Neural crest cell (in vitro differentiated cells): Measurements from ENCODE around the gene DCAF6. TPM values are rescaled to one million over a fixed set of nuclear protein-coding genes. Genes with fewer than 3 reads are reported as not detected.

Experiments
- DNase-seq: peaks from one replicate; pipeline ENCODE4 v3.0.0; 2021; ENCODE audit warnings: low read depth, mixed read lengths, low spot score
- H3K27ac Mint-ChIP-seq: one replicate; pipeline ENCODE4 v1.8.0; 2021; ENCODE audit warnings: mild to moderate bottlenecking, mixed read lengths; ENCODE audit not compliant: unreplicated experiment
- H3K27me3 Mint-ChIP-seq: 2 replicates; pipeline ENCODE4 v1.8.0; 2021; ENCODE audit warnings: low read depth, mild to moderate bottlenecking, mixed read lengths
- H3K36me3 Mint-ChIP-seq: 2 replicates; pipeline ENCODE4 v1.8.0; 2021; ENCODE audit warnings: low read depth, mild to moderate bottlenecking, mixed read lengths
- H3K4me1 Mint-ChIP-seq: 2 replicates; pipeline ENCODE4 v1.8.0; 2021; ENCODE audit warnings: mixed read lengths
- H3K4me3 Mint-ChIP-seq: one replicate; pipeline ENCODE4 v1.8.0; 2021; ENCODE audit warnings: mild to moderate bottlenecking, mixed read lengths
- H3K9me3 Mint-ChIP-seq: 2 replicates; pipeline ENCODE4 v1.8.0; 2021; ENCODE audit warnings: mixed read lengths
- total RNA-seq: library from RNA; stranded (reverse); gene quantifications from 2 replicates; pipeline ENCODE4 v1.2.1, GENCODE V29; 2021
- TF ChIP-seq, protein P1 (sequence below): fragments of 200-600 bp; sonication (generic); conservative IDR thresholded peaks from 2 replicates; pipeline ENCODE4 v1.5.0; 2021; ENCODE audit warnings: antibody characterized with exemption, mild to moderate bottlenecking

The DCAF6 gene
- total RNA-seq, 1 donor from 2014 or later: 15.9 TPM

DNA sequence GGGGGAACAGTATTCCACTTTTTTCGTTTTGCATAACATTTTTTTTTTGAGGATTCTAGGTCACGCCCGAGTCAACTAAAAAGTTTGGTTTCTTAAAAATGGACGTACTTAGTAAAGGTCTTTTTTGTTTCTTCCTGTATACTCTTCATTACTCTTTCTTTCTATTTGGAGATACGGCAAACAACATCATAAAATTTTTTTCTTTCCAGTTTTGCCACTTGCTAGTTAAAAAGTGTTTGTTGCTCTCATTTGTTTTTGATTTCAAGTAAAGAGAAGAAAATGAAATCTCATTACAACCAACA is 1.2 kb downstream of the DCAF6 start:
- Mint-ChIP-seq H3K4me1 (peaks cover 31% of the 10 kb centered on the region), H3K4me3 (peak overlapping the region; percentile 97)

DNA sequence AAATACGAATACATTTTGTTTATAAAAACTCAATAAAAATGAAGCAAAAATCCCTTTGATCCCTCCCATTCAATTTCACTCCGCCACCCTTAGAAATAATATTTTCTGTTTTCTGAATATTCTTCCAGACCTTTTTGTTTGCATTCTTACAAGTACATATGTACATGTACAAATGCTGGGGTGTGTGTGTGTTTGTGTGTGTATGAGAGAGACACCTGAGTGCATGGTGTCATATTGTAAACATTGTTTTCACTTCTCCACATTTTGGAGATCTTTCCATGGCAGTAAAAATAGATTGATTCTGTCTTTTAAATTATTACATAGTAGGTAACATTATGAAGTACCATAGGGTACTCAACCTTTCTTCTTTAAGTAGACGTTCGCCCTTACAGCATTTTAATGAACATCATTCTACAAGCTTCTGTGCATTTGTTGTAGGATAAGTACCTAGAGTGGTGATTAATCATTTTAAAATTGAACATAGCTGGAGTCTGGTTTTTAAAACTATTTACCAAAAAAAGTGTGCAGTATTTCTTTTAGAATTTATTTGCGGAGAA is 1.7 kb downstream of the DCAF6 start:
- Mint-ChIP-seq H3K4me3 (peak overlapping the region; percentile 97), H3K36me3 (no peaks in the 10 kb centered on the region), H3K4me1 (peaks cover 31% of the 10 kb centered on the region), H3K27me3 (no peaks in the 10 kb centered on the region), H3K27ac (no peak overlapping the region), H3K9me3 (no peaks in the 10 kb centered on the region)
- DNase-seq: no peak
- TF ChIP-seq, protein P1, sequence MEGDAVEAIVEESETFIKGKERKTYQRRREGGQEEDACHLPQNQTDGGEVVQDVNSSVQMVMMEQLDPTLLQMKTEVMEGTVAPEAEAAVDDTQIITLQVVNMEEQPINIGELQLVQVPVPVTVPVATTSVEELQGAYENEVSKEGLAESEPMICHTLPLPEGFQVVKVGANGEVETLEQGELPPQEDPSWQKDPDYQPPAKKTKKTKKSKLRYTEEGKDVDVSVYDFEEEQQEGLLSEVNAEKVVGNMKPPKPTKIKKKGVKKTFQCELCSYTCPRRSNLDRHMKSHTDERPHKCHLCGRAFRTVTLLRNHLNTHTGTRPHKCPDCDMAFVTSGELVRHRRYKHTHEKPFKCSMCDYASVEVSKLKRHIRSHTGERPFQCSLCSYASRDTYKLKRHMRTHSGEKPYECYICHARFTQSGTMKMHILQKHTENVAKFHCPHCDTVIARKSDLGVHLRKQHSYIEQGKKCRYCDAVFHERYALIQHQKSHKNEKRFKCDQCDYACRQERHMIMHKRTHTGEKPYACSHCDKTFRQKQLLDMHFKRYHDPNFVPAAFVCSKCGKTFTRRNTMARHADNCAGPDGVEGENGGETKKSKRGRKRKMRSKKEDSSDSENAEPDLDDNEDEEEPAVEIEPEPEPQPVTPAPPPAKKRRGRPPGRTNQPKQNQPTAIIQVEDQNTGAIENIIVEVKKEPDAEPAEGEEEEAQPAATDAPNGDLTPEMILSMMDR: no peak

More for the DNA sequence above, 1.2 kb downstream of the DCAF6 start:
- TF ChIP-seq, protein P1: no peak
- no peak for DNase-seq
- Mint-ChIP-seq H3K27me3 (no peaks in the 10 kb centered on the region), H3K36me3 (no peaks in the 10 kb centered on the region), H3K27ac (peak overlapping the region; percentile 85), H3K9me3 (no peaks in the 10 kb centered on the region)

DNA sequence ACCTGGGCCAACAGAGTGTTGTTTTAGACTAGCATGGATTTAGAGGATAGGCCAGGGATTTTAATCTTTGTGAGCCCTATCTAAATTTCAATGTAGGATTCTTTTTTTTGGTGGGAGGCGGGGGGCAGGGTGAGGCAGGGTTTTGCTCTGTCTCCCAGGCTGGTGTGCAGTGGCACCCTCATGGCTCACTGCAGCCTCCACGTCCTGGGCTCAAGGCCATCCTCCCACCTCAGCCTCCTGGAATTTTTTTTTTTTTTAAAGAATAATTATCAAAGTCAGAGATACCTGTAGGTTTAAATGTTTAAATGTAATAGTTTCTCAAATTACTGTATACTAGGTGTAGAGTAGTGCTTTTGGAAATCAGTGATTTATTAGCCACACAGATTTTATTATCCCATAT is 3.8 kb downstream of the DCAF6 start:
- peaks cover 9% of the 10 kb centered on the region for H3K36me3 Mint-ChIP-seq
- no peak for DNase-seq
- H3K9me3 Mint-ChIP-seq: peaks cover 3% of the 10 kb centered on the region
- TF ChIP-seq, protein P1: no peak
- H3K27me3 Mint-ChIP-seq: no peaks in the 10 kb centered on the region
- no peak overlapping the region for H3K4me3 Mint-ChIP-seq
- H3K4me1 Mint-ChIP-seq: peaks cover 14% of the 10 kb centered on the region
- no peak overlapping the region for H3K27ac Mint-ChIP-seq

DNA sequence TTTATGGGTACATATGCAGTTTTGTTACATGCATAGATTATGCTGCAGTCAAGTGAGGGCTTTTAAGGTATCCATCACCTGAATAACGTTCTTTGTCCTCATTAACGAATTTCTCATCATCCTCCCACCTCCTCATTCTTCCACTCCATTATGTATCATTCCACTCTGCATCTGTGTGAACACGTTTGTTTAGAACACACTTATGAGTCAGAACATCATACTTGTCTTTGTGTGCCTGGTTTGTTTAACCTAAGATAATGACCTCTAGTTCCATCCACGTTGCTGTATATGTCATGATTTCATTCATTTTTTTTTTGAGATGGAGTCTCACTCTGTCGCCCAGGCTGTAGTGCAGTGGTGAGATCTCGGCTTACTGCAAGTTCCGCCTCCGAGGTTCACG is 7.1 kb downstream of the DCAF6 start:
- no peak for DNase-seq
- Mint-ChIP-seq H3K27me3 (no peaks in the 10 kb centered on the region), H3K27ac (no peak overlapping the region), H3K36me3 (peaks cover 18% of the 10 kb centered on the region), H3K4me1 (no peaks in the 10 kb centered on the region), H3K9me3 (peaks cover 8% of the 10 kb centered on the region), H3K4me3 (no peak overlapping the region)
- TF ChIP-seq, protein P1: no peak

DNA sequence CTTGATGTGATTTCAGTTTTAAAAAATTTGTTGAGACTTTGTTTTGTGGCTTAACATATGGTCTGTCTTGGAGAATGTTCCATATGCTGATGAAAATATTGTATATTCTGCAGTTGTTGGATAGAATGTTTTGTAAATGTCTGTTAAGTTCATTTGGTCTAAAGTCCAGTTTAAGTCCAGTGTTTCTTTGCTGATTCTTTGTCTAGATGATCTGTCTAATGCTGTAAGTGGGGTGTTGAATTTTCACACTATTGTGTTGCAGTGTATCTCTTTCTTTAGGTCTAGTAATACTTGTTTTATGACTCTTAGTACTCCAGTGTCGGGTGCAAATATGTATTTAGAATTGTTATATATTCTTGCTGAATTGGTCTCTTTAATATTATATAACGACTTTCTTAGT is 11.2 kb downstream of the DCAF6 start:
- H3K27ac Mint-ChIP-seq: no peak overlapping the region

More for the DNA sequence above, 11.2 kb downstream of the DCAF6 start:
- peaks cover 8% of the 10 kb centered on the region for H3K9me3 Mint-ChIP-seq
- H3K27me3 Mint-ChIP-seq: no peaks in the 10 kb centered on the region
- no peak for DNase-seq
- no peak overlapping the region for H3K4me3 Mint-ChIP-seq
- TF ChIP-seq, protein P1: no peak
- H3K4me1 Mint-ChIP-seq: no peaks in the 10 kb centered on the region
- H3K36me3 Mint-ChIP-seq: peaks cover 22% of the 10 kb centered on the region
